Activated T-cell treated with anti-CD3 and anti-CD28 coated beads for 48 hours (primary cell): Measurements from ENCODE around the gene CHRNA5.
"Not testable (repeated sequence)": the region's sequence is repeated elsewhere in the genome, so short reads cannot be mapped to it uniquely, and the experiment has no call there.

ENCODE experiments used
- DNase-seq: peaks from one replicate; pipeline ENCODE4 v3.0.0-alpha.2; 2020; ENCODE audit warnings: low read depth

Gene CHRNA5

DNA sequence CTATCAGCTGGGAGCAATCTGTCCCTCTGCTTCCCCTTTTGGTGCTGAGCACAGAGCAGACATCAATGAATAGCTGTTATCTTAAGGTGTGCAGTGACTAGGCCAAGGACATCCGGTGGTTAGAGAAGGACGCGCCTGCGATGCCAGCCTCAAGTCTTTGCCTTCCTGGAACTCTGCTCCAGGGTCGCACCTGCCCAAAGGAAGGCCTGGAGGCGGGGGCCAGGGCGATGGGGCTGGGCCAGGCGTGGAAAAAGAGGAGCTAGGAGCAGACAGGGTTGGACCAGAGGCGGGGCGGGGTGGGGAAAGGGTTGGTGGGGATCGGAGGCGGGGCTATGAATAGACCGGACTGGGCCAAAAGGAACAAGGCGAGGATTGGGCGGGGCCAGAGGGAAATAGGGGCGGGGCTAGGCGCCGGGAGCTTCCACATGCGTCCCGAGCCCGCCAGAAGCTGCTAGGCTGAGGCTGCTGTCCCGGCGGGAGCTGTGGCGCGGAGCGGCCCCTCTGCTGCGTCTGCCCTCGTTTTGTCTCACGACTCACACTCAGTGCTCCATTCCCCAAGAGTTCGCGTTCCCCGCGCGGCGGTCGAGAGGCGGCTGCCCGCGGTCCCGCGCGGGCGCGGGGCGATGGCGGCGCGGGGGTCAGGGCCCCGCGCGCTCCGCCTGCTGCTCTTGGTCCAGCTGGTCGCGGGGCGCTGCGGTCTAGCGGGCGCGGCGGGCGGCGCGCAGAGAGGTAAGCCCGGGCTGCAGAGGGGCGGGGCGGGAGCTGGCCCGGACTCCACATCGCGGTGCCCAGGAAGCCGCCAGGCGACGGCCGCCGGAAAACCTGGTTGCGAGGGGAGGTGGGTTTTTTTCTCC, at the start of gene CHRNA5:
Gene CHRNA5, plus strand, starts transcription at position 424 of the 854 bp plus-strand sequence. Its CDS starts 200 bp downstream, at position 624.
- peak; percentile 78 for DNase-seq

DNA sequence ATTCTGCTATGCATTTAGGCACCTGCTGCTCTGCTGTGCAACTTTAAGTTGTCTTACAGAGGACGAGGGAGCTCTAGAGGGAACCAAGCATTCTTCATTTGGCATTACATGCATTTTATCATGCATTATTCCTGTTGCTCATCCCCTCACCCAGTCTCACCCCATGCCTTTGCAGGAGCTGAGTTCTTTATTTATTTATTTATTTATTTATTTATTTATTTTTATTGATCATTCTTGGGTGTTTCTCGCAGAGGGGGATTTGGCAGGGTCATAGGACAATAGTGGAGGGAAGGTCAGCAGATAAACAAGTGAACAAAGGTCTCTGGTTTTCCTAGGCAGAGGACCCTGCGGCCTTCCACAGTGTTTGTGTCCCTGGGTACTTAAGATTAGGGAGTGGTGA, 45.3 kb upstream of the CHRNA5 start:
- not testable (repeated sequence) for DNase-seq

DNA sequence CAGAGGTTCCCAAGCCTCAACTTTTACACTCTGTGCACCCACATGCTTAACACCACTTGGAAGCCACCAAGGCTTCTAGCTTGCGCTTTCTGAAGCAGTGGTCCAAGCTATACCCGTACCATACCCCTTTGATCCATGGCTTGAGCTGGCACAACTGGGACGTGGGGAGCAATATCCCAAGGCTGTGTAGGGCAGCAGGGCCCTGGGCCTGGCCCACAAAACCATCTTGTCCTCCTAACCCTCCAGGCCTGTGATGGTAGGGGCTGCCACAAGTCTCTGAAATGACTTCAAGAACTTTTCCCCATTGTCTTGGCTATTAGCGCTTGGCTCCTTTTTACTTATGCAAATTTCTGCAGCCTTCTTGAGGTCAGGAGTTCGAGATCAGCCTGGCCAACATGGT, 41.1 kb upstream of the CHRNA5 start:
- no peak for DNase-seq

DNA sequence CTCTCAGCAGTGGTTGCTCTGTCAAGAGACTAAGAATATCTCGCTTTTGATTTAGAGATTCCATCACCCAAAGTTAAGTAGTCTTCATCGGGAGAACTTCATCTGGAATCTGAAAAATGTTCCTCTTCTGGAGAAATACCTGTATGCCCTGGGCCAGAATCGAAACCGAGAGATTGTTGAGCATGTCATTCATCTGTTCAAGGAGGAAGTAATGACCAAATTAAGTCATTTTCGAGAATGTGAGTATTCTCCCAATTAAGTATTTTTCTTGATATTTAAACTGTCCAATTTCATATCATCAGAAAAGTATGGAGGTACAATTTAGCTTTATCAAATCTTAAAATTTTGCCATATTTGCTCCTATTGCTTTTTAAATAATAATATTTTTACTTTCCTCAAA, 38.0 kb upstream of the CHRNA5 start:
- no peak for DNase-seq

DNA sequence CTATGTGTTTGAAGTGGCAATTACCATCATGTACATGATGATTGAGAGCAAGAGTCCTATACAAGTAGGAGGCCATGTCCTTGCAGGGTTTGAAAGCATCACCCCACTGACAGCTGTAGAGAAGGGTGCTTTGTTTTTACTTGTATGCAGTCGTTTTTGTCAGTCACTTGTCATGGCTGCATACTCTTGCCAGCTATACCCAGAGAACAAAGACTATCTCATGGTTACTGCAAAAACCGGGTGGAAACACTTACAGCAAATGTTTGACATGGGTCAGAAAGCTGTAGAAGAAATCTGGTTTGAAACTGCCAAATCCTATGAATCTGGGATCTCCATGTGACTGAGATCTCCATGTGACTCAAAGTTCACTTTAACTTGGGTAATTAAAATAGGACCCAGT, 32.0 kb upstream of the CHRNA5 start:
- DNase-seq = no peak

DNA sequence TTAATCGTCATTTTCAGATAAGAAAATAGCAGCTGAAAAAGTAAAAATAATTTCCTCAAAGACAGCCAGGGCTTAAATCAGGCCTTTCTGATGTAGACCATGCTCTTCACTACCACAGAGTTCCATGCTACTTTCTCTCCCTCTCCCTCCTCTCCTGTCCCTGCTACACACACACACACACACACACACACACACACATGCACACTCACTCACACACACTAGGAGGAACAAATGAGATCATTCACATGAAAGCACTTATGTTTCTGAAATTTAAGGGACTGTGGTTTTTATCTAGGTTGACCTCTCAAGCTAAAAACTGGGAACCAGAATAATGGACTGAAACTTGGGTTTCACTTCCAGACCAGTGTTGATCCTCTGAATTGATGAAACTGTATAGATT, 29.2 kb upstream of the CHRNA5 start:
- no peak for DNase-seq

DNA sequence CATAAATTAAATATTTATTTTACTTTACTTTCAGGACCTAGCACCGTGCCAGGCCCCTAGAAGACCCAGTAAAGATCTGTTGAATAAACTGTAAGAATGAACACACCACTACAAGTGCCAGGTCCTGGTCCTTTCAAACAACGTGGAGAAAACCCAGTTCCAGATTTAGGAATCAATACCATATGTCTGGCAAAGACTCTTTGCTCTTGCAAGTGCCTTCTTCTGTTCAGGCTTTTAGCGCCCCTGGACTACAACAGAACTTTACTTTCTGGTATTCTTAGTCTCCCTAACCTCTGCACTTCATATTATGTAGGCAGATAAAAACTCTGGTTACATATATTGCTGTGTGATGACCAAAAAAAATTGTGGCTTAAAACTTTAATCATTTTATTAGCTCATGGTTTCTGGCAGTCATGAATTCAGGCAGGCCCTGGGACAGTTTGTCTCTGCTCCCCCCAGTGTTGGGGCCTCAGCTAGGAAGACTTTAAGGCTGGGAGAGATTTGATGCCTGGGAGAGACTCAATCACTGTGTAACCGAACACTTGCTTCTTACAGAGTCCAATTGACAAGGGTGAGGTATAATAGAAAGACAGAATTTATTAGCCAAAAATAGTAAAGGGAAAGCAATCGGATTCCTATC, 27.9 kb upstream of the CHRNA5 start:
- no peak for DNase-seq

DNA sequence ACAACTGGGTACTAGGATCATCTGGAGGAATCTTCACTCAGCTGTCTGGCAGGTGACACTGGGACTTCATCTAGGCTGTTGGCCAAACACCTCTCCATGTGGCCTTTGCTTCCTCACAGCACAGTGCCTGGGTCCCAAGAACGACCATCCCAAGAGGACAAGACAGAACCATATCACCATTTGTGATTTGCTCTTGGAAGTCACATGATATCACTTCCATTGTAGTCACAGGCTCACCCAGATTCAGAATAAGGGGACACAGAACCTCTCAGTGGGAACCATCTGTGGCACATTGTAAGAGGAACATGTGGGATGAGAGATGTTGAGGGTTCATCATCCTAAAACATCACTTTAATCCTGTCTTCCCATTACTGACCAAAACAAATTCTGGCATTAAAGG, 27.0 kb upstream of the CHRNA5 start:
- DNase-seq = no peak

DNA sequence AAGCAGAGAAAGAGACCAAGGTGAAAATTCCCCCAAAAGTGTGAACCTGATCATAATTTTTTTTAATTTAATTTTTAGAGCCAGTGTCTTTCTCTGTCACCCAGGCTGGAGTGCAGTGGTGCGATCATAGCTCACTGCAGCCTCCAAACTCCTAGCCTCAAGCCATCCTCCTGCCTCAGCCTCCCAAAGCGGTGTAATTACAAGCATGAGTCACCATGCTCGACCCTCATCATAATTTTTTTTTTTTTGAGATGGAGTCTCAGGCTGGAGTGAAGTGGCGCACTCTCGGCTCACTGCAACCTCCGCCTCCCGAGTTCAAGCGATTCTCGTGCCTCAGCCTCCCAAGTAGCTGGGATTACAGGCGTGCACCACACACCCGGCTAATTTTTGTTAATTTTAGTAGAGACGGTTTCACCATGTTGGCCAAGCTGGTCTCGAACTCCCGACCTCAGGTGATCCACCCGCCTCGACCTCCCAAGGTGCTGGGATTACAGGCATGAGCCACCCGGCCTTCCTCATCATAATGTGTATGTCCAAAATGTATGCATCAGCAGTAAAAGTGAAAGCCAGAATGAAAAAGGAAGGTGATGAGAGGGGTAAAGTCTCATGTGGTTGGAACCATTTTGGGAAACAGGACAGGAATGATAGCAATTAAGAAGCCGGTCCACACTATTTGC, 25.7 kb upstream of the CHRNA5 start:
- DNase-seq = not testable (repeated sequence)

DNA sequence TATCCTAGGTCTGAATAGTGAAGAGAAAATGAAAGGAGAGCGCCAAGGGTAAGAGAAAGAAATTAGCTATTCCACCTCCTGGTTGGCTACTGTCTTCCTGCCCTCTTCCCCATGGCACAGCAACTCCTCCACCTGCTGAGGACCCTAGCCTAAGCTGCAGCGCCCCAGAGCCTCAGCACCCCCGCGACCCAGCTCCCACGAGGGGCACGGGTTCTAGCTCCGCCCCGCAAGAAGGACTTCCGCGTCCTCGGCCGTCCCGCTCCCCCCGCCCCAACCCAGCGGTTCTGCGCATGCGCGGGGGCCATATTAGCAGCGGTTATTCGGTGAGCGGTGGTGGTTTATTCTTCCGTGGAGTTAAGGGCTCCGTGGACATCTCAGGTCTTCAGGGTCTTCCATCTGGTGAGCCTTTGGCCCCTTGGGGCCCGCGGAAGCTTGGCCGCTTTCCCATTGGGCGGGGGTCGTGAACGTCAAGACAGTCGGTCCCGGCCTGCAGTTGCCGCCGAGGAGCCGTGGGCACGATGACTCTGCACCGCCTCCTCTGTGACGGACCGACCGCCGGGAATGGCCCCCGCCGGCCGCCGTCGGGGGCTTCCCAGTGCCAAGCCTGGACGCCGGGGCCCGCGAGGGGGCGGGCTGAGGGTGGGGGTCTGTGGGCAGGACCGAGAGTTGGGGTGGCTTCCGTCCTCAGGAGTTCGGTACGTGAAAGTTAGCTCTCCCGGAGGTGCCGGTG, 25.0 kb upstream of the CHRNA5 start, which contains the start of gene PSMA4:
Gene PSMA4, plus strand, starts transcription at position 304 of the 730 bp plus-strand sequence. CDS start 1,484 bp downstream, outside the sequence.
- peak; percentile 92 for DNase-seq

DNA sequence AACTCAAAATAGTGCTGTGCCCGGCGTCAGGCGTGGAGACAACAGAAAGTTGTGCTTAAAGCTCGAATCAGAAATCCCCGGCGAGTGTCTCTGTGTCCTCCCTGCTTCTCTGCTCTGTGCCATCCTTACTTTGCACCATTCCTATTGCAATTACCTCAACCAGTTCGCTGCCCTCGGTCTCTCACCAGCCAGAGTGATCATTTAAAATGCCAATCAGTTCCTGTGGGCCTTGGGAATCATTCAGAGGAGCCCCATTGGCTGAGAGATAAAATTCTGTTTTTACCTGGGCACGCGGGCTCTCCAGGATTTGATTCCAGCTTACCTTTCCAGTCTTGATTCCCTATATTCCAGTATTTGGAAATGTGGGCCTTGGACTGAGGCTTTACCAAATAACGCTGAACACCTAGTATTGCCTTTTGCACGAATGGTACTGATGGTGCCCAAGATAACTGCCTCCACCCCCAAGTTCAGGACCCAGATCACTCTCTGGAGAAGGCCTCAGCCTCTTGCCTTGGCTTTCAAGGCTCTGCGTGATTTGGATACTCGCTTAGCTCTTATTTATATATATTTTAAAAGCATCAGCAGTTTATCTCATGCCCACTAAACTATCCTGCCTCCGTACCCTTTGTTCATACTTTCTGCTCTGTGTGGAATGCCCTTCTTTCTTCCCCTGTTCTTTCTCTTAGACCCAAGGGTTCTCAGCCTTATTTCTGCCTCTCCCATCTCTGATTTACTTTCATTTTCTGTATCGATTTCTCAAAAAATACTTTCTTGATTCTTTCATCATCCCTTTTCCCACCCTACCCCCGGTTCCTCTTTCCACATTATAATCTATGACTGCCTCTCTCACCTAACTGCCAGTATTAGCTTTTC, 24.2 kb upstream of the CHRNA5 start:
- no peak for DNase-seq

DNA sequence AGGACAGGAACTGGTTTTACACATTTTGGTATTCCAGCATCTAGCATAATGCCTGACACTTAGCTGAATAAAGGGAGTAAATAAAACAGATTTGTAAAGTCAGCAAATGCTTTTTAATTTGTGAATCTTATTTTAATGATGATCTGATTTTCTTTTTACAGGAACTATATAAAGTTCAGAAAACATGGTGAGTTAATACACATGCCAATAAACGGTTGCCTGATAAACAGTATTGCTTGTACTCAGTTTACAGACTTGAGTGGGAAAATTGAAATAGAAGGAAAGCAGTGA, 23.6 kb upstream of the CHRNA5 start:
- DNase-seq = no peak

DNA sequence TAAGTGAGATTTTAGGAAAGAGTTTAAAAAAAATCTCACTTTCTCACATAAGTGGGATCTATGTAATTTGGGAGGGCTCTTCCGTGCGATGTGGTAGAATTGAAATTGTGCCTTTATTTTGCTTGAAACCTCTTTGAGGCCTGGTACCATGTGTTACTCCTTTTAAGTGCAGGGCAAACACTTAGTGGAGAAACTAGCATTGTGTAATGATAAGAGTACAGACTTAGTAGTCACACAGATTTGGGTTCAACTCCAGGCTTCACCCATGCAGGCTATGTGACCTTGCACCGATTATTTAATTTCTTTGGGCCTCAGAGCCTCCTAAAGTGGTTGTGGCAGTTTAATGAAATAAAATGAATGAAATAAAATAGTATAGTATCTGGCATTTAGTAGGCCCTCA, 22.7 kb upstream of the CHRNA5 start:
- no peak for DNase-seq

DNA sequence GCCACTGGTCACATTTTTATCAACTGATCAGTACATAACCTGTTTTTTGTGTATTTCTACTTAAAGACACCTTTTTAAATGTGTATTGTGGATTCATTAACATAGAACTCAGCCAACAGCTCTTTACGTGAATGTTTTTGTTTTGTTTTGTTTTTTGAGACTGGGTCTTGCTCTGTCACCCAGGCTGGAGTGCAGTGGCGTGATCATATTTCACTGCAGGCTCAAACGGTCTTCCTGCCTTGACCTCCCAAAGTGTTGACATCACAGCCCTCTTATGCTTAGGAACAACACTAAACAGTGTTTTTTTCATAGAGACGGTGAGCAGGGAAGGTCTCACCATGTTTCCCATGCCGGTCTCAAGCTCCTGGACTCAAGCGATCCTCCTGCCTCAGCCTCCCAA, 15.1 kb upstream of the CHRNA5 start:
- DNase-seq = no peak

DNA sequence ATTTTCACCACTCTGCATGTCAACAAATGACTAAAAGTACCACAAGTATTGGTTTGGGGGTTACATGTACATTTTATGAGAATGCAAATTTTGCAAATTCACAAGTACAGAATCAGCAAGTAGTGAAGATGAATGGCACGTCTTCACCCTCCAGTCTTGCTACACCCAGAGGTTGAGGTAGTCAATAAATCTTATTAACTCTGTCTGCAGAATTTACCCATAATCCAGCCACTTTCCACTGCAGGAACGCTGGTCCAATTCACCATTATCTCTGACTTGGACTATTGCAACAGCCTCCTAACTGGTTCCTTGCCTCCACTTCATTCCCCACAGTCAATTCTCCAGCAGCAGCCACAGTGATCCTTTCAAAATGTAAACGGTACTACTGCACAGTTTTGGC, 14.5 kb upstream of the CHRNA5 start:
- DNase-seq = no peak

DNA sequence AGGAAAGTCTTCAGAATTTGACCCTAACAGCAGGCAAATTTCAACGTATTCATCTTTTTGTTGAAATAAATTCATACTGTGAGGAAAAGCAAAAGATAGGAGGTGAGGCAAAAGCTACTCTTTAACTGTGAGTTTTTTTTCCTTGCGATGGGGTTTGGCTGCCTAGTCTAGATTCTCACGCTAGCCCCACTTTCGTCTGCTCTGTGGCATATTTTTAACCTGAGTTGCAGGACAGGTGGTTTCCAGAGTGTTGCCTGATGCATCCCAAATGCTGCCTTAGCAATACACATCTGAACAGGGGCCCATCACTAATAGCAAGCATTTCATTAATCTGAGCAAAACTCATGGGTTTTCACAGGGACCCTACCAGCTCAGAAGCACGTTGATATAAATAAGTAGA, 13.4 kb upstream of the CHRNA5 start:
- DNase-seq = no peak

DNA sequence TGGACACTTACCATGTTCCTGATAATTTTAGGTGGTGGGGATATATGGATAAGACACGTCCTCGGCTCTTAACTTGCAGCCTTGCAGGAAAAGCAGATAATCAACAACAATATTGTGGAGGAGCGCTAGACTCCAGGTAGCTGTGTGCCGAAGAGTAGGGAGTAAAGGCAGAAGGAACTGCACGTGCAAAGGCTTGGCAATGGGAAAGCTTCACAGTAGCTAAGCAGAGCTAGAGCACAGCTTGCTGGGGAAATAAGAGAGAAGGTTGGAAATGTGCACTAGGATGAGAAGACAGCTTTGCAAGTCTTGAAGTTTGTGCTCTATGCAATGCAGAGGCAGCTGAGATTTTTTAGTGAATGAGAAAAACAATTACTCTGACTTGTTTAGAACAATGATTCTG, 12.7 kb upstream of the CHRNA5 start:
- no peak for DNase-seq

DNA sequence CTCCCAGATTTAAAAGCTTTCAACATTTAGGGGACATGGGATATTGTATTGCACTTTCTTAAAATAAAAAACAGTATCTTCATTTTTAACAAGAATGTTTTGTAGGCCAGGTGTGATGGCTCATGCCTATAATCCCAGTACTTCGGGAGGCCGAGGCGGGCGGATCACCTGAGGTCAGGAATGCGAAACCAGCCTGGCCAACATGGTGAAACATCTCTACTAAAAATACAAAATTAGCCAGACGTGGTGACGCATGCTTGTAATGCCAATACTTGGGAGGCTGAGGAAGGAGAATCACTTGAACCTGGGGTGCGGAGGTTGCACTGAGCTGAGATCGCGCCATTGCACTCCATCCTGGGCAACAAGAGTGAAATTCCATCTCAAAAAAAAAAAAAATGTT, 5.1 kb upstream of the CHRNA5 start:
- not testable (repeated sequence) for DNase-seq

DNA sequence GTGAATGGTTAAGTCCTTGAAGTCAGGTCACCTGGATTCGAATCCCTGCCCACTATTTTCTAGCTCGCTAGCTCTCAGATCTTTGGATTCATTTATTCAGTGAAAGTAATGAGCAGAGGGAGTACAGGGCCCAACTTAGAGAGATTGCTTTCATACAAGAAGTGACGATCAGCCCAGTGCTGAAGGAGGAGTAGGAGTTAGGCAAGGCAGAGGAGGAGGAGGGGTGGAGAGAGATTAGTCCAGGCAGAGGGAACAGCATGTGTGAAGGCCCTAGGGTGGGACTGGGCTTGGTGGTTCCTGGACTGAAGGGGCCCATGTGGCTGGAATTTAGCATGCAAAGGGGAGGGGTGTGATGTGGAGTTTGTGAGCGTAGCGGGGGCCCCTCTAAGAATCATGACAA, 3.8 kb upstream of the CHRNA5 start:
- no peak for DNase-seq

DNA sequence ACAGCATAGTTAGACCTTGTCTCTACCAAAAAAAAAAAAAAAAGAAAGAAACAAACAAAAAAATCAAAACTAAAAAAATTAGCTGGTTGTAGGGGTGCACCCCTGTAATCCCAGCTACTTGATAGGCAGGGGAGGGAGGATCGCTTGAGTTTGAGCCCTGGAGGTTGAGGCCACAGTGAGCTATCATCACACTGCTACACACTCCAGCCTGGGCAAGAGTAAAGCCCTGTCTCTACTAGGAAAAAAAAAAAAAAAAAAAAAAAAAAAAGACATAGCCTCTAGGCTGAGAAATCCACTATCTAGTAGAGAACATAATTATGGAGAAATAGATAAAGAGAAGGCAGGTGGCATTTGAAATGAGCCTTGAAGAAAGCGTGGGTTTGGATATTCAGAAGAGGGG, 2.2 kb upstream of the CHRNA5 start:
- DNase-seq = no peak

DNA sequence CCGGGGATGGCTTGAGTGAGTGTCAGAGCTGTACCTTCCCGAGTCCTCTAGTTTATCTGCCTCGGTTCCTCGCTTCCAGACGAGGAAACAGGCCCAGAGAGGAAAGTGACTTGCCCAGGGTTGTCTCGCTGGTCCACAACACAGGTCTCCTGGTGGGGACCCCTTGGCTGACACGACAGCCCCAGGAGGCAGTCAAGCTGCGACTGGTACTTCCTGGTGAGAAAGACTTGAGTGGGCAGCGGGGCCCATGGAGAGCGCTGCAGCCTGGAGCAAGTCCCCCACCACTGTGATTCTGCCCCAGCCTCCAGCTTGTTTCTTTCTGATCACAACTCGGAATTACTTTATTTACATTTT, 600 bp upstream of the CHRNA5 start:
- DNase-seq = no peak
